ENCODE results near the gene STK25.
"Not testable (repeated sequence)": the region's sequence is repeated elsewhere in the genome, so short reads cannot be mapped to it uniquely, and the experiment has no call there.

GRCh38 chr2:241453919-241454318, 54.5 kb downstream of the STK25 start:
- not testable (repeated sequence) for TF ChIP-seq POLR2A (IDR thresholded peaks at IDR 0.05); POLR2AphosphoS5 (IDR thresholded peaks at IDR 0.05; ENCODE audit: insufficient read depth in 1 of 2, low read depth in 1 of 2)
- TF ChIP-seq, protein P1, sequence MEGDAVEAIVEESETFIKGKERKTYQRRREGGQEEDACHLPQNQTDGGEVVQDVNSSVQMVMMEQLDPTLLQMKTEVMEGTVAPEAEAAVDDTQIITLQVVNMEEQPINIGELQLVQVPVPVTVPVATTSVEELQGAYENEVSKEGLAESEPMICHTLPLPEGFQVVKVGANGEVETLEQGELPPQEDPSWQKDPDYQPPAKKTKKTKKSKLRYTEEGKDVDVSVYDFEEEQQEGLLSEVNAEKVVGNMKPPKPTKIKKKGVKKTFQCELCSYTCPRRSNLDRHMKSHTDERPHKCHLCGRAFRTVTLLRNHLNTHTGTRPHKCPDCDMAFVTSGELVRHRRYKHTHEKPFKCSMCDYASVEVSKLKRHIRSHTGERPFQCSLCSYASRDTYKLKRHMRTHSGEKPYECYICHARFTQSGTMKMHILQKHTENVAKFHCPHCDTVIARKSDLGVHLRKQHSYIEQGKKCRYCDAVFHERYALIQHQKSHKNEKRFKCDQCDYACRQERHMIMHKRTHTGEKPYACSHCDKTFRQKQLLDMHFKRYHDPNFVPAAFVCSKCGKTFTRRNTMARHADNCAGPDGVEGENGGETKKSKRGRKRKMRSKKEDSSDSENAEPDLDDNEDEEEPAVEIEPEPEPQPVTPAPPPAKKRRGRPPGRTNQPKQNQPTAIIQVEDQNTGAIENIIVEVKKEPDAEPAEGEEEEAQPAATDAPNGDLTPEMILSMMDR (IDR thresholded peaks at IDR 0.05): not testable (repeated sequence)

Measured in vagina (tissue), 2 donors.